ENCODE data around the gene SERPINA5. TPM values are rescaled to one million over a fixed set of nuclear protein-coding genes. Genes with fewer than 3 reads are reported as not detected.
"Not testable (repeated sequence)": the region's sequence is repeated elsewhere in the genome, so short reads cannot be mapped to it uniquely, and the experiment has no call there.

The SERPINA5 gene
- total and polyA plus RNA-seq, 10 donors: 11.5 to 216 (median 135) TPM

DNA sequence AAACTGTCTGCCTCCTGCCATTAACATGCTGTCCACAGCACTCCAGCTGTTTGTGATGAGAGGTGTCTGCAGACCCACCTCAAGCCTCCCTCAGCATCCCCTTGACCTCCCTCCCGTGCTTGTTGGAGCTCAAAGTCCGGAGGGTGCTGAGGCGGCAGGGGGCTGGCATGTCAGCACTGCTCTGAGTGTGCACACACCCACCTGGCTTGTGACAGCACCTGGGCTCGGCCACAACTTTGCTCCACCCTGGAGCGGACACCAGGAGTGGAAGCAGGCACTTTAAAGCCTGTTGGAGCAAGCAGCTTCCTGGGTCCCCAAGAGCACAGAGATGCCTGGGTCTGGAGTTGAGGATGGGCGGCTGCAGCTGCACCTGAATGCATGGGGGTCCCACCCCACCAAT lies 51.9 kb downstream of the SERPINA5 start:
- H3K4me3 ChIP-seq: no peak overlapping the region
- no peaks in the 10 kb centered on the region for H3K36me3 ChIP-seq
- intact Hi-C loops (cut with DNase I; ENCODE audit: low total_unique reads): no loop called here
- H3K27me3 ChIP-seq (replicated peaks in 1 of 7): peaks cover 0 to 31% (median 0%) of the 10 kb centered on the region in 7 donors
- WGBS, 5 donors: 79 to 82% (median 80%) methylated on average over 3 to 6 of the region's 6 CpGs
- TF ChIP-seq POLR2AphosphoS5 (IDR thresholded peaks at IDR 0.05): no peak
- TF ChIP-seq, protein P1, sequence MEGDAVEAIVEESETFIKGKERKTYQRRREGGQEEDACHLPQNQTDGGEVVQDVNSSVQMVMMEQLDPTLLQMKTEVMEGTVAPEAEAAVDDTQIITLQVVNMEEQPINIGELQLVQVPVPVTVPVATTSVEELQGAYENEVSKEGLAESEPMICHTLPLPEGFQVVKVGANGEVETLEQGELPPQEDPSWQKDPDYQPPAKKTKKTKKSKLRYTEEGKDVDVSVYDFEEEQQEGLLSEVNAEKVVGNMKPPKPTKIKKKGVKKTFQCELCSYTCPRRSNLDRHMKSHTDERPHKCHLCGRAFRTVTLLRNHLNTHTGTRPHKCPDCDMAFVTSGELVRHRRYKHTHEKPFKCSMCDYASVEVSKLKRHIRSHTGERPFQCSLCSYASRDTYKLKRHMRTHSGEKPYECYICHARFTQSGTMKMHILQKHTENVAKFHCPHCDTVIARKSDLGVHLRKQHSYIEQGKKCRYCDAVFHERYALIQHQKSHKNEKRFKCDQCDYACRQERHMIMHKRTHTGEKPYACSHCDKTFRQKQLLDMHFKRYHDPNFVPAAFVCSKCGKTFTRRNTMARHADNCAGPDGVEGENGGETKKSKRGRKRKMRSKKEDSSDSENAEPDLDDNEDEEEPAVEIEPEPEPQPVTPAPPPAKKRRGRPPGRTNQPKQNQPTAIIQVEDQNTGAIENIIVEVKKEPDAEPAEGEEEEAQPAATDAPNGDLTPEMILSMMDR (IDR thresholded peaks at IDR 0.05 in 8 of 11, conservative IDR thresholded peaks at IDR 0.05 in 3 of 11): no peak
- no peak for TF ChIP-seq POLR2A (IDR thresholded peaks at IDR 0.05)
- no peaks in the 10 kb centered on the region for H3K9me3 ChIP-seq
- H3K4me1 ChIP-seq: no peaks in the 10 kb centered on the region
- no peak for DNase-seq
- no peak overlapping the region for H3K27ac ChIP-seq

DNA sequence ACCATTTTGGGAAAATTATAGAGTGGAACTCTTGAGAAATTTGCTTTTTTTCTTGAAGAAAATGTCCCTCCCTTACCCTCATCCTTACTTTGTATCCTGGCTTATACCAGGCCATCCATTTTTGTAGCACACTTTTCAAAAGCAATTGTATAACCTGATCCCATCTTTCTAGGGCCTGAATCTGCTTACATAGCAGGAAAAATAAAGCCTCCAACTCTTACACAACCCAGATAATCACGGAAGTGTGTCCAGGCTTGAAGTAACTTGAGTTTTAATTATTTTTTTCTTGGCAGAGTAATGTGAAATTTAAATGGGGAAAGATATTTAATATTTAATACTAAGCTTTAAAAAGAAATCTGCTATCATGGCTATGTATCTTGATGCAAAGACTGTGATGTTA lies 53.9 kb downstream of the SERPINA5 start:
- H3K9me3 ChIP-seq: no peaks in the 10 kb centered on the region
- no peak overlapping the region for H3K27ac ChIP-seq
- no peak for TF ChIP-seq POLR2A (IDR thresholded peaks at IDR 0.05)
- TF ChIP-seq, protein P1 (IDR thresholded peaks at IDR 0.05 in 8 of 11, conservative IDR thresholded peaks at IDR 0.05 in 3 of 11): no peak
- no peak for TF ChIP-seq POLR2AphosphoS5 (IDR thresholded peaks at IDR 0.05)
- peaks cover 0 to 25% (median 0%) of the 10 kb centered on the region in 7 donors for H3K27me3 ChIP-seq (replicated peaks in 1 of 7)
- no peak overlapping the region for H3K4me3 ChIP-seq
- H3K36me3 ChIP-seq: no peaks in the 10 kb centered on the region
- WGBS, 5 donors: 62 to 89% (median 78%) methylated on average over 1 of the region's 1 CpG
- intact Hi-C loops (cut with DNase I; ENCODE audit: low total_unique reads): no loop called here
- no peak for DNase-seq
- no peaks in the 10 kb centered on the region for H3K4me1 ChIP-seq

DNA sequence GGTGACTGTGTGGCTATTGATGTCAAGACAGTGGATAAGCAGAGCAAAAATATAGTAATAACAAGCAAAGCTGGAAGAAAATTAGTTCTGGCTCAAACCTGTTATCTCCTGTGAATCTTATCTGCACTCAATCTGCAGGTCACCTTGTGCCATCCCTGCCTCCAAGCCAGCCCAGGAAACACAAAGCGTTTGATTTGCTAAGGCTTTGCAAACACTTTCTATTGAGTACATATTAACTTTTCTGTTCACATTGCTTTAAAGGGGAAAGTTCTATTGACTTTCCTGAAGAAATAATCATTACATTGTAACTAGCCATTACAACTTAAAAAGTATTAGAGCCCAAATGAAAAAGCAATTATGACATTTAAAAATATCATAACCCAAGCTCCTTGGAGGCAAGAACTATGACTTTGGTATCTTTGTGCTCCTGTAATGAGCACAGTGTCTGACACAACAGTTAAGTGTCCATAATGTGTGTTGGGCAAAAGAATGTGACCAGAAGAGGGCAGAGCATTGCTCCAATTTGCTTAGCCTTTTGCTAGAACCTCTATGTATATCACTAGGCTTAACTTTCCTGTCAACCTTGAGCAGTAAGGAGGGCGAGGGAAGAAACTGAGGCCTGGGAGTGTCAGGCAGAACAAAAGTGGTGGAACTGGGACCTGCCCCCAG lies 55.7 kb downstream of the SERPINA5 start:
- Histone ChIP-seq H3K27me3 (replicated peaks in 1 of 7) (peaks cover 0 to 21% (median 0%) of the 10 kb centered on the region in 7 donors), H3K4me1 (no peaks in the 10 kb centered on the region), H3K4me3 (no peak overlapping the region), H3K27ac (no peak overlapping the region), H3K36me3 (no peaks in the 10 kb centered on the region), H3K9me3 (no peaks in the 10 kb centered on the region)
- no peak for DNase-seq
- intact Hi-C loops (cut with DNase I; ENCODE audit: low total_unique reads): no loop called here
- TF ChIP-seq POLR2A (IDR thresholded peaks at IDR 0.05) (no peak), POLR2AphosphoS5 (IDR thresholded peaks at IDR 0.05) (no peak)
- TF ChIP-seq, protein P1 (IDR thresholded peaks at IDR 0.05 in 8 of 11, conservative IDR thresholded peaks at IDR 0.05 in 3 of 11): no peak
- WGBS, 5 donors: 63 to 86% (median 69%) methylated on average over 2 of the region's 2 CpGs

DNA sequence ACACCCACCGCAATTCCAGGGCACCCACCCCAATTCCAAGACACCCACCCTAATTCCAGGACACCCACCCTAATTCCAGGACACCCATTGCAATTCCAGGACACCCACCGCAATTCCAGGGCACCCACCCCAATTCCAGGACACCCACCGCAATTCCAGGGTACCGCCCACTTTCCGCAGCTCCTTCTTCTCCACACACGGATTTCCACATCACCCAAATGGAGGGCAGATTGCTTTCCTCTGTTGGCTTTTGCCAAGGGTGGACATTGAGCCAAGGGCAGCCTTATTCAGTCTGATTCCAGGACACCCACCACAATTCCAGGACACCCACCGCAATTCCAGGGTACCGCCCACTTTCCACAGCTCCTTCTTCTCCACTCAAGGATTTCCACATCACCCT lies 56.6 kb downstream of the SERPINA5 start:
- whole genome bisulfite sequencing, 5 donors: 82 to 94% (median 90%) methylated on average over 7 to 8 of the region's 8 CpGs
- H3K27ac ChIP-seq; H3K9me3 ChIP-seq; H3K4me1 ChIP-seq; intact Hi-C loops (cut with DNase I; ENCODE audit: low total_unique reads); H3K4me3 ChIP-seq; H3K36me3 ChIP-seq; DNase-seq: not testable (repeated sequence)
- H3K27me3 ChIP-seq (replicated peaks in 1 of 7): peaks cover 0 to 13% (median 0%) of the 10 kb centered on the region in 7 donors
